GM18519 (cell line): Measurements from ENCODE around the gene IL2RG.

Source experiments
- ATAC-seq: cut with Tn5 transposase; IDR thresholded peaks from one replicate; pipeline ENCODE4 v1.9.1; 2021; ENCODE audit warnings: mild to moderate bottlenecking, moderate library complexity; ENCODE audit not compliant: unreplicated experiment, low FRiP score

The IL2RG gene

DNA sequence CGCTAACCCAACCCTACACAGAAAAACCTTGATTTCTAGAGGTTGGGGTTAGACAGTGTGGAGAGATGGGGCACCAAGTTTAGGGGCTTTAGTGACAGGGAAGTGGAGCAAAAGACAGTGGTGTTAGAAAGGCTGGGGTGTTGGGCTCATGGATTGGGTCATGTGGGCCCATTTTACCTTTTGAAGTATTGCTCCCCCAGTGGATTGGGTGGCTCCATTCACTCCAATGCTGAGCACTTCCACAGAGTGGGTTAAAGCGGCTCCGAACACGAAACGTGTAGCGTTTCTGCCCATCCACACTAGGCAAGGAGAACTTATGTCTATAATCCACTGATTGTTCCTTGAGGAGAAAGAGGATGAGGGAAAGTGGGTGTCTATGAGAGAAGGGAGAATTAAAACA lies 2.3 kb downstream of the IL2RG start:
- ATAC-seq, result no peak

DNA sequence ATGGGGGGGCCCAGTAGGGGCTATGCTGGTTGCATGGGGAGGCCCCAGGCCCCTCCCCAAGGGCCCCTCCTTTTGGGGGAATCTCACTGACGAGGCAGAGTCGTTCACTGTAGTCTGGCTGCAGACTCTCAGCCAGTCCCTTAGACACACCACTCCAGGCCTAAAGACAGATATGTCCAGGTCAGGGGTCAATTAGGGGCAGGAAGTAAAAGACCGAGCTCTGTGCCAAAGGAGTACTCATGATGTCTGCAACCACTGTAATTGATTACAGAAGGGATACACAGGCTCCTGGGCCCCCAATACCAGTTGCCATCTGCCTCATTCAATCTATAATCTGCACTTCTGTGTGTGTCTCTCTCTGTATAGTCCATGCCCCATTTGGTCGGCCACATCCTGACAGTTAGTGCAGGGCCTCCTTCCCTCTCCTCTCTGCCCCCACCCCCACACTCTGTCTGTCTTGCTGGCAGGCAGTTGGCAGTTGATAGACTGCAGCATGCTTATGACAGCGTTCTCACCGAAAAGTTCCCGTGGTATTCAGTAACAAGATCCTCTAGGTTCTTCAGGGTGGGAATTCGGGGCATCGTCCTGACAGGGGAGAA lies 3.5 kb downstream of the IL2RG start:
- ATAC-seq, result no peak

DNA sequence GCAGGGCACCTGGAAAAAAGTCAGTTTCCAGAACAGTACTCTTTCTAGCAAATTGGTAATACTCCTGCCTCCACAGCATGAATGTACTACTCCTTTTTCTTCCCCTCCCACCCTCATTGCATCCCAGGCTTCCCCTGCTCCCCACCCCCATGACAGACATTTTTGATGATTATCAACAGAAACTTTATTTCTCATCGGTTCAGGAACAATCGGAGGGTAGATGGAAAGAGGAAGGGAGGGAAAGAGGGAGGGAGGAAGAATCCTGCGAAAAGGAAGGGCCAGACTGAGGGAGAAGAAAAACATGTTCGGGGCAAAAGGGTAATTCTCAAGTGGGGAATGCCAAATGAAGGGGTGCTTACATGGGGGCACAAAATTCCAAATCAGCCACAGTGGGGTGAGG lies 4.1 kb downstream of the IL2RG start:
- no peak for ATAC-seq

DNA sequence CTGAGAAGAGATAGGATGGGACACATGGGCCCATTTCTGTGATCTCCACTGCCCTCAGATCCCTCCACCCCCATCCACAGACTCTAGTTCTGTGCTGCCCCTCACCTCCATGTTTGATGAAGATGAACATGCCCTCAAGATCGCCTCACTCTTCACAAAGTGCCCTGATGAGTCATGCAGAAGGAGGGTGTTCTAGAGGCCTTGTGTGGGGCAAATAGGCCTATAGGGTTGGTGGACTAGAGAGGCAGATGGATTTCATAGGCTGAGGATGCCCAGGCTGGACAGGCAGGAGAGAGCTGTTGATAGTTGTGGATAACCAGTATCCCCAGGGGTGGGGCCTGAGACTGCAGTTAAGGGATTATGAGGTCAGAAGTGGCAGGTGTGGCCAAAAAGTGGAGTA lies 5.0 kb downstream of the IL2RG start, which contains the start of gene CXorf65:
CXorf65 (minus strand) TSS at position 314 of the 400 bp plus-strand sequence; CDS start at position 130, 184 bp downstream.
- ATAC-seq, result no peak

DNA sequence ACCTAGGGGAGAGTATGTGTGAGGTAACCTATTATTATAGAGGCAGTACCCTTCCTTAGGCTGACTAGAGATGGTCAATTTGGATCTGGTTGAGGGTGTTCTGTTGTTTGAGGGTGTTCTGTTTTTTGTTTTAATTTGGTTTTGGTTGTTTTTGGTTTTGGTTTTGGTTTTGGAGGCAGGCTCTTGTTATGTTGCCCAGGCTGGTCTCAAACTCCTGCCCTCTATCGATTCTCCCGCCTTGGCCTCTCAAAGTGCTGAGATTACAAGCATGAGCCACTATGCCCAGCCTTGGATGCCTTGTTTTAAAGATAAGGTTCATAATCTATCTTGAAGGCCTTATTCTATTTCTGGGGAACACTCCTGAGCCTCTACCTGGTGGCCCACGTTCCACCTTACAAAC lies 5.7 kb downstream of the IL2RG start:
- ATAC-seq, result no peak

DNA sequence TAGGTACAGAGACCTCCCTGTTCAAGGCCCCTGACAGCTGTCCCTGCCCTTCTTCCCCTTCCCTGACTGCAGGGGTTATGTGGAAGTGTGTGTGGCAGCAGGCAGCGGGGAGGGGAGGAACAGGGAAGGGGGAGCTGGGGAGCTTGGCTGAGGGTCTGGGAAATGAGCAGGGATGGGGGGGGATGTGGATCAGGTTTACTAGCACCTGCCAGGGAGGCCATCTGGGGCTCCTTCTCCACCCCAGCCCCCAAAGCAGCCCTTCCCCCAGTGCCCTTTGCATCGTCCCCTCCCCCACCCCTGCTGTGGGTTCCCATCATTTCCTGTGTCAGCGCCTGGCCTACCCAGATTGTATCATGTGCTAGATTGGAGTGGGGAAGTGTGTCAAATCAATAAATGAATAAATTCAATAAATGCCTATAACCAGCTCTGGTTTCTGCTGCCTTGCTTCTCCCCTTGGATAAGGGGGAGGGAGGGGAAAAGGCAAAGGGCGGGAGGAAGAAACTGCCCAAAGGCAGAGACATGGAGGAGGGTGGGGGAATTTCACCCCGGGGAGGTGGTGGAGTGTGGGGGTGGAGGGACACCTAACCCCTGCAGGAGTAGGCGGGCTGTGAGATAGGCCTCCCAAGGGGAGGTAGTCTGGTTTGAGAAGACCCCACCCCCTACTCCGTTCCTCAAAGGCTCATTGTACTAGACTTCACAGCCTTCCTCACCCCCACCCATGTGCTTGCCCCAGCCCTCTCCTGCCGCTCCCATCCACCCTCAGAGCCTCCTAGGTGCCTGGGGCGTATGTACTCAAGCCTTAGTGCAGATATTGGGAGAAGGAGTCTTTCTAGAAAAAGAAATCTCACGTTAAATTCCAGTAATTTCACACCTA lies 8.0 kb downstream of the IL2RG start:
- ATAC-seq, result no peak

DNA sequence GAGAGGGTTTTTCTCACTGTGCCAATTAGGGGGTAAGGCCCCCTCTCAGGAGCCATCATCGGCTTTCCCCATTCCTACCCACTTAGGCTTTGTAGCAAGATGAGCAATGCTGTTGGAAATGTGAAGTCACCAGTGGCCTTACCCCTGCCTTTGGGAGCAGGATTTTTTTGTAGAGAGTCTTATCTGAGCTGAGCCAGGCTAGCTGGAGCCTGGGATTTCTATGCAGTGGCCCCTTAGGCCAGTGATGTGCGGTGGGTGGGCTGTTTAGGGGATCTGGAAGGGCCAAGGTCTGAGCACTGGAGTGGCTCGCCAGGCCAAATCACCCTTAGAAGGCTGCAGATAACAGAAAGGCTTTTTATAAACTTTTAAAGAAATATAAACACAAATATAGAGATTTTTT lies 9.1 kb downstream of the IL2RG start:
- no peak for ATAC-seq

DNA sequence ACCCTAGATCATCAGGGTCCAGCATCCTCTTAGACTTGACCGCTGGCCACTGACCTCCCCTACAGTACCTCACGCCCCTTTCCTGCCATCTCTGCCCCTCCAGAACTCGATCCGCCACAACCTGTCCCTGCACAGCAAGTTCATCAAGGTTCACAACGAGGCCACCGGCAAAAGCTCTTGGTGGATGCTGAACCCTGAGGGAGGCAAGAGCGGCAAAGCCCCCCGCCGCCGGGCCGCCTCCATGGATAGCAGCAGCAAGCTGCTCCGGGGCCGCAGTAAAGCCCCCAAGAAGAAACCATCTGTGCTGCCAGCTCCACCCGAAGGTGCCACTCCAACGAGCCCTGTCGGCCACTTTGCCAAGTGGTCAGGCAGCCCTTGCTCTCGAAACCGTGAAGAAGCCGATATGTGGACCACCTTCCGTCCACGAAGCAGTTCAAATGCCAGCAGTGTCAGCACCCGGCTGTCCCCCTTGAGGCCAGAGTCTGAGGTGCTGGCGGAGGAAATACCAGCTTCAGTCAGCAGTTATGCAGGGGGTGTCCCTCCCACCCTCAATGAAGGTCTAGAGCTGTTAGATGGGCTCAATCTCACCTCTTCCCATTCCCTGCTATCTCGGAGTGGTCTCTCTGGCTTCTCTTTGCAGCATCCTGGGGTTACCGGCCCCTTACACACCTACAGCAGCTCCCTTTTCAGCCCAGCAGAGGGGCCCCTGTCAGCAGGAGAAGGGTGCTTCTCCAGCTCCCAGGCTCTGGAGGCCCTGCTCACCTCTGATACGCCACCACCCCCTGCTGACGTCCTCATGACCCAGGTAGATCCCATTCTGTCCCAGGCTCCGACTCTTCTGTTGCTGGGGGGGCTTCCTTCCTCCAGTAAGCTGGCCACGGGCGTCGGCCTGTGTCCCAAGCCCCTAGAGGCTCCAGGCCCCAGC lies 10.5 kb downstream of the IL2RG start:
- ATAC-seq, result no peak

DNA sequence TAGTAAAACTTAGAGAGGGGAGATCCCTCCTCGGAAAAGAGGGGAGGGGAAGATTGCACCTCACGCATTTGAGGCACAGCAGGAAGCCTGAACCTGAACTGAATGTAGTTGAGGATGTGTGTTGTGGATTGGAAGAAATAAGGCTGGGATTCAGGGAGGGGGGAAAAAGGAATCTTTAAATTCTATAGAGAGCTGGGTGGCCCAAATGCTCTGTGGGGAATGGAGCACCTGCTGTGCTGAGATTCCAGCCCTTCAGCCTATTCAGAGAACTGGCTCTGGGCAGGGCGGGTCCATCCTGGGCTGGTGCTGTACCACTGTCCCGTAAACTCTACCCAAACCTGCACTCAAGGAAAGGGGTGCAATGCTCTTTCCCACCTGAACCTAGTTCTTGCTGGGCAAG lies 11.6 kb downstream of the IL2RG start:
- no peak for ATAC-seq

DNA sequence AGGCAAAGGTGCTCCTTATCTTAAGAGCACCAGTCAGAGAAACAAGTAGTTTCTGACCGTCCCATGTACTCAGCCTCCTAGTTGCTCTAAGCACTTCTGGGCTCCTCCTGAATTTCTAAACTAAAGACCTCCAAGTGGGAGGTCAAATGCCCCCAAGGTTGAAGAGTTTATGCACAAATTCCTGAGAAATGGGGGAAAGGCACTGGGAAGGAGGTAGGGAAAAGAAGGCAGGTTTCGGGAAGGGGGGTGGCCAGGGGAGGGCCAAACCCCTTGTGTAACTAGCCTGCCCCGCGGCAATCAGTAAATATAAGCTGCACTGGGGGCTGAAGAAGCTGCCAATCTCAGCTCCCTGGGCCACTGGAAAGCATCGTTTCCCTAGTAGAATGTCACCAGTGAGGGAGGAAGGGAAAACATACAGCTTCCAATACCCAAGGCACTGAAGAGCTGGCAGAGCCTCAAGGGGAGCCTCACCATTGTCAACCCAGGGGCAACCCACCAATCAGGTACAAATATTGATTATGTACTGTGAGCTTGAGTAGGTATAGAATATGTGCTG lies 12.3 kb downstream of the IL2RG start:
- no peak for ATAC-seq

DNA sequence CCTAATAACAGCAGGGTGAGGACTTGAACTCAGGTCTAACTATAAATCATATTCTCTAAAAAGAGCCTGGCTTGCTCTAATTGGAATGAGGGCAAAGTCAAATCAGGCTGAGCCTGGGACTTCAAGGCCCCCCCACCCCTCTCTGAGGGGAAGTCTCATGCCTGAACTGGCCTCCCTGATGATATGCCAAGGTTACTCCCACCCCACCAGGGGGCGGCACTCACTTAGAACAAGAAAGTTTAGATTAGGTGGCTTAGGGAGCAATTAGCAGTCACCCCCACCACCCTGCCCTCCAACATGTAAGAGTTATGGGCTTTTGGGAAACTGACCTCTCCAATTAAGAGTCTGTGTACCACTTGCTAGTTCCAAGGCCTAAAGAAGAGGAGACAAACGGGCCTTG lies 13.1 kb downstream of the IL2RG start:
- no peak for ATAC-seq

DNA sequence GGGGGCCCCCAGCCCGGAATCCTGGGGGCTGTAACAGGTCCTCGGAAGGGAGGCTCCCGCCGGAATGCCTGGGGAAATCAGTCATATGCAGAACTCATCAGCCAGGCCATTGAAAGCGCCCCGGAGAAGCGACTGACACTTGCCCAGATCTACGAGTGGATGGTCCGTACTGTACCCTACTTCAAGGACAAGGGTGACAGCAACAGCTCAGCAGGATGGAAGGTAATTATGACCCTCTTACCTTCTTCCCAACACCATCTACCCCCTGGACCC lies 14.7 kb downstream of the IL2RG start:
- ATAC-seq, result no peak

DNA sequence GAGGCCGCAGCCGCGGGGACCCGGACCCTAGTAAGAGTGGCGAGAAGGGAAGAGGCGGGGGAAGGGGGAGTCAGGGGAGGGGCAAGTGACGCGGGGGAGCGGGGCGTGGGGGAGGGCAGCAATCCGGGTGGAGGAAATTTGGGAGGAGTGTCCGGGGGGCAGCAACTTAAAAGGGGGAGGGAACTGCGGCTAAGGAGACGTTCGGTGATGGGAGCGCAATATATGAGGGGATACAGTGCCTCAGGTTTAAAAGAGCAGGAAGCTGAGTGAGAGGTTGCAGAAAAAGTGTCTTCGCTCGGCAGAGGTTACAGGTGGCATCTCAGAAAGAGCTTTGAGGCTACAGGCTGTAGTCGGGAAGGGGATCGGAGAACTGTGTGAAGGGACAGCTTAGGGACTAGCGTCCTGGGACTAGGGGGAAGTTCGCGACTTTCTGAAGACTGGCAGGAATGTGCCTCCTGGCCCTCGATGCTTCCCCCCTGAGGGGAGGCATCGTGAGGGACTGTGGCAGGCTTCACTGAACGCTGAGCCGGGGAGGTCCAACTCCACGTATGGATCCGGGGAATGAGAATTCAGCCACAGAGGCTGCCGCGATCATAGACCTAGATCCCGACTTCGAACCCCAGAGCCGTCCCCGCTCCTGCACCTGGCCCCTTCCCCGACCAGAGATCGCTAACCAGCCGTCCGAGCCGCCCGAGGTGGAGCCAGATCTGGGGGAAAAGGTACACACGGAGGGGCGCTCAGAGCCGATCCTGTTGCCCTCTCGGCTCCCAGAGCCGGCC lies 15.2 kb downstream of the IL2RG start:
- ATAC-seq, result no peak

DNA sequence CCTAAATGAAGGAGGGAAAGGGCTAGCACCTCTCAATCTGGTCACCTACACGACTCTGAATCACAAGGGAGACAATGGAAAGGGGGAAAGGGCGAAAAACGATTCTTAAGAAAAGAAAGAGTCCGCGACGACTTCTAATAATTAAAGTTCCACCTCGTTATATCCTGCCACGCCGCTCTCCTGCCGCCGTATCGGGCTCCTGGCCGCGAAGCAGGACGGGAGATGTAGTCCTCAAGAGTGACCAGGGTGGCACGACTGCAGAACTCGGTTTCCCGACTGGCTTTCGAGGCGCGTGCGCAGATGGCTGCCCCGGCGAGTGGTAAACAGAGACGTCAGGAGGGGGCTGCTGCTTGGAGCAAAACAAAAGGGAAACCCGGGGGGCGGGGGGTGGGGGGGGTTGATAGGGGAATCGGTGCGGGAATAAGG lies 15.8 kb downstream of the IL2RG start, which contains the start of gene FOXO4:
FOXO4 (plus strand) TSS at position 297 of the 426 bp plus-strand sequence. CDS start 678 bp downstream, outside the sequence.
- ATAC-seq, result peak; percentile 78

DNA sequence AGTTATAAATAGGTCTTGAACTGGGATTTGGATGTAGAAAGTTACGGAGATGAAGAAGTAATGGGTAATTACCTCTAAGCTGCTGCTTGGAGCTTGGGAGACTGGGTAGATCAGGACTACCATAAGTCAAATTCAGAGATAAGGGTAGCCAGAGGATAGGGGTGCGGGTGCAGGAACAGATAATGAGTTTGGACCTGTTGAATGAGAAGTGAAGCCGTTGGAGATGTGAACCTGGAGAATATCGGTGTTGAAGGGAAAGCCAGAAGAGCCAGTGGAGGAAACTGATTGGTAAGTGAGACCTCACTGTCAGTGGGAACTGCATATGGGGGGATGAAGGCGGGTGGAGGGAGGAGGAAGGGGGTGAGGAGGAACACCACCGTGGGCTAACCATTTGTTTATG lies 16.3 kb downstream of the IL2RG start:
- ATAC-seq, result no peak

DNA sequence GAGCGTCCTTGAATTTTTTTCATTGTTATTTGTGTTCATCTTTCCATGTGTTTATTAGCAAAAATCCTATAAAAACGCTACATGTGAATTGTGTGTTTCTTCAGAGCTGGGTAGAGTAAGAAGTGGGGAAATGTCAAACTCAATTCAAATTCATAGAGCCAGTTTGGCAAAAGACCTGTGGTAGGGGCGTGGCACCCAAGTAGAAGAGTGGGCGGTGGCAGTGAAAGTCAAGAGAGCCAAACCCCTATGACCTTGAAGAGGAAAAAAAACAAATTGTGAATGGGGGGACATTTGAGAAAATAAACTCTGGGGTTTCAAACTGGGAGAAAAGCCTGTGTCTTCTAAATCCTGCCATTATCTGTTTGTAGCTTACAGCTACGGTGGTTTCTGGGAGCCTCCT lies 20.1 kb downstream of the IL2RG start:
- ATAC-seq, result no peak

DNA sequence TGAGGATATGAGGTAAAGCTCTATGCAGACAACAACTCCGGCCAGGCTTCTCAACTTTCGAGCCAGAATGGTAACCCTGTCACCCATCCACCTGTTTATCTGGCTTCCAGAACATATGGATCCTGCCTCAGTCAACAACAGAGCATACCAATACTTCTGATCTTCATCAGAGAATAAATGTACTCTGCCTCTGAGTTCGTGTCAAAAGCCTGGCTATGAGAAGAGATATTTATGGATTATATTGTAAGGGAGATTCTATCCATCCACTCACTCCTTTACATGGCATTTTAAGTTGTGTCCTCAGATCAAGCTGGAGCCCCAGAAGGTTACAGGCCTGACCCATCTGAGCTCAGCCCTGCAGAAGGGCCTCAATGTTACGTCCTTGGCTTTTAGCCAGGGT lies 25.5 kb downstream of the IL2RG start:
- ATAC-seq, result no peak

DNA sequence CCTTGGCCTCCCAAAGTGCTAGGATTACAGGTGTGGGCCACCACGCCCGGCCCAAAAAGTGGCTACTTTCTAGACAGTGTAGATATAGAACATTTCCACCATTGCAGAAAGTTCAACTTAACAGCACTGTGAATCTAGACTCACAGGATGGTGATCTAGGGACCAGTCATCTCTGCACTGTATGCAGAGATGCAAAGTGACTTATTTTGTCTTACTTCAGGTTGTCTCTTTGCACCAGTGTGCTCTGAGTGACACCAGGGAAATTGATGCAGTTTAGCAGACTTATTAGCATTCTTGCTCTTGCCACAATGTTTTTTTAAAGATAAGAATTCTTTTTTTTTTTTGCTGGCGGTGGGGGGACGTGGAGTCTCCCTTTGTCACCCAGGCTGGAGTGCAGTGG lies 28.6 kb downstream of the IL2RG start:
- no peak for ATAC-seq

DNA sequence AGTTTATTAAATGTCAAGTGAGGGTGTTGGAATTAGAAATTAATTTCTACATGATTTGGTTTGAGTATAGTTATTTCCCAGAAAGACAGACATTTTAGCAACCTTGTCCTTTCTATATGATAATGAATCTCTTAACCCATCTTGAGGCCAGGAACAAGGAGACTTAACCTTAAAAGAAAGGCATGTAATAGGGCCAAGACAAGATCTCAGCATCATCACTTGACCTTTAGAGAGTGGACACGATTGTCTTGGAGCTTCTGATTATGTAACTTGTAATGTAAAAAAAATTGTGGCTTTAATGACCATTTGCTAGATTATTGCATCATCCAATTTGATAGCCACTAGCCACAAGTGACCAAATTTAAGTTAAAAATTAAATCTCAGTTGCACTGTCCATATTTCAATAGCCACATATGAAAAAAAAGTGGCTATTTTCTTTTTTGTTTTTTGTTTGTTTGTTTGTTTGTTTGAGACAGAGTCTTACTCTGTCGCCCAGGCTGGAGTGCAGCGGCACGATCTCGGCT lies 29.2 kb downstream of the IL2RG start:
- no peak for ATAC-seq
